Activated CD8-positive, alpha-beta memory T cell treated with anti-CD3 and anti-CD28 coated beads for 1 hour (primary cell): ENCODE data around the gene GLYATL1.
"Not testable (repeated sequence)": the region's sequence is repeated elsewhere in the genome, so short reads cannot be mapped to it uniquely, and the experiment has no call there.

Experiments
- DNase-seq, 2 donors: peaks; one replicate each; pipeline ENCODE4 v3.0.0-alpha.2; 2020; ENCODE audit warnings: low read depth in 1 of 2; ENCODE audit errors: extremely low read depth in 1 of 2

The GLYATL1 gene

GRCh38 chr11:58994171-58994570 is 54.9 kb downstream of the GLYATL1 start:
- DNase-seq, result no peak

DNA sequence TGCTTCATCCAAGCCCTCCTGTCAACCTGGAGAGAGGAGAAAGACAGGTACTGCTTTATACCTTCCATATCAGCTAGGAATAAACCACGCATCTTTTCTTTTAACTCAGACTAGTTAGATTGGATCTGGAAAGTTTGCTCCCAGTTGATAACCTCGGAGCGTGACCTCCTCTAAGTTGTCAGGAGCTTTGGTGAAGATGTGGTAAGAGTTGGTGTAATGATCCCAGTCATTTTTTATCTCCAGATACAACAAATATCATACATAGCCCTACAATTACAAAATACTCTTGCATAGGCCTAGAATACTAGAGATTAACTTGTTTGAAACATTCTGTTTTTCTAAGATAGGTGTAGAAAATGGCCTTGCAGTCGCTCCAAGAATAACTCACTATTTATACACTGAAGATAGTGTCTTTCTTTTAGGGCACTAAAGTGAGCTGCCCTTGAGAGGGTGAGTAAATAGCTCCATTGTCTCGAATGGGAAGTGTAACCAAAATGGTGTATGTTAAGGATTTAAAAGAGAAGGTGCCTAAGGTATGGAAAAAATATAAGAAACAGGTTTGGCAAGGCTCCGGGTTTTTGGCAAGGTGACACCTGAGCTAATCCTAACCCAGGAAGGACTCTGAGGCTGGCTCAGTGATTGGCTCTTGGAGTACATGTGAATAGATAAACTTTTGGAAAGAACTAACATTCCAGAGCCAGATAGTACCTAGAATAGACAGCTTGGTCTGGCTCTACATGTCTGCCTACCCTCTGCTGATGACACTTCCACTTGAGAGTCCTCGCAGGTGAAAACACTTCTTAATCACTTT is 59.4 kb downstream of the GLYATL1 start:
- DNase-seq, result no peak

DNA sequence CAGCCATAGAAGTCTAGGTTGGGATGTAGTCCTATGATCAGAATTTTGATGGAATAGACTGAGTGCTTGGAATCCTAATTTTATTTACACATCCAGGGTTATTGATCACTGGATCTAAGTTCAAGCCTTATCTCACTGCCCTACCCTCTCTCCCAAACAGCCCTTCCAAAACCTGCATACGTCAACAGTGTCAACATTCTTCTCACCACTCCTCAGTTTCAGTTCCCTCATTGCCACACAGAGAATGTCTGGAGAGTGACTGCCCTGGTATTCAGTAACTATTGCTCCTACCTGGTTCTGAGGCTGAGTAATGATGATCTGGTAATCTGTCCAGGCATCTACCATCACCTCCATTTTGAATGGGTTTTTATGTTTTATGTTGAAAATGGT is 60.0 kb downstream of the GLYATL1 start:
- DNase-seq, result no peak

DNA sequence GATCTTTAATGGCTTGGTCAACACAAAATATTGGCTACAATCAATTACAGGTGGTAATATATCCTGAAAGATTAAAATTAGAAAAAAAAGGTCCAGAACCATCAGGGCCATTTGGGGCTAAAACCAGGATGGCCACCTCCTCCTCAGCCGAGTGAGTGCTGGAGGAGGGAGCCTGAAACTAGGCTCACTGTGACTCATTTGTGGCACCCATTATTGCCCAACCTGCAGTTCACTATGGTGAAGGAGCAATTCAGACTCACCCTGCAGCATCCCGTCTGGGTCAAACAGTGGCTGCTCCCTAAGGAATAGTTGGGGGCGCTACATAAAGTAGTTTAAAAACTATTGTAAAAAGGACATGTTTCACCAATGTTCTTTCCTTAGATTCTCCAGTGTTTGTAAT is 60.7 kb downstream of the GLYATL1 start:
- DNase-seq, result no peak

DNA sequence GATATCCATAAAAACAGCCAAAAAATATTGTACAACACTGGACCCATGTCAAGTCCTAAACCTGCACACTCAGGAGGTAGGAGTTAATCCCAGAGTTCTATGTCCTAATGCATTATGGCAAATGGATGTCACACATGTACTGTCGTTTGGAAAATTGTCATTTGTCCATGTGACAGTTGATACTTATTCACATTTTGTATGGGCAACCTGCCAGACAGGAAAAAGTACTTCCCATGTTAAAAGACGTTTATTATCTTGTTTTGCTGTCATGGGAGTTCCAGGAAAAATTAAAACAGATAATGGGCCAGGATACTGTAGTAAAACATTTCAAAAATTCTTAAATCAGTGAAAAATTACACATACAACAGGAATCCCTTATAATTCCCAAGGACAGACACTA is 62.7 kb downstream of the GLYATL1 start:
- DNase-seq, result not testable (repeated sequence)
